Measurements from ENCODE around the gene C1QTNF9. TPM values are rescaled to one million over a fixed set of nuclear protein-coding genes. Genes with fewer than 3 reads are reported as not detected.

Gene C1QTNF9
- total and polyA plus RNA-seq, 2 of the 4 experiments (the other 2 are of a cell fraction), result 0.18 to 0.21 TPM

GRCh38 chr13:24292481-24292880, 16.9 kb upstream of the C1QTNF9 start:
- Histone ChIP-seq H2AK5ac (ENCODE audit: low read depth, low read length) (no peak overlapping the region), H3K23ac (ENCODE audit: low read depth, low read length) (no peak overlapping the region), H2BK5ac (ENCODE audit: low read depth, low read length, poor library complexity, severe bottlenecking) (no peak overlapping the region), H3K79me1 (ENCODE audit: low read depth in 1 of 2, low read length in 2 of 2) (peaks cover 0 to 4% of the 10 kb centered on the region in 2 experiments; a peak in 1 of 4 replicates), H4K5ac (ENCODE audit: low read depth, low read length) (no peak overlapping the region), H3K27ac (ENCODE audit: insufficient read depth, low read length) (no peak overlapping the region), H3K4me1 (ENCODE audit: control insufficient read depth, insufficient read depth, low read length) (peaks cover 2% of the 10 kb centered on the region), H3K14ac (replicated peaks; ENCODE audit: low read depth, low read length) (no peak overlapping the region), H3K9ac (ENCODE audit: low read depth, low read length) (no peak overlapping the region), H2AFZ (replicated peaks; ENCODE audit: low read length, poor library complexity) (no peak overlapping the region), H4K91ac (ENCODE audit: insufficient read depth, low read depth, low read length) (no peak overlapping the region), H3K18ac (ENCODE audit: low read depth, low read length) (no peak overlapping the region), H3K4me2 (ENCODE audit: low read depth, low read length) (no peak overlapping the region), H4K8ac (ENCODE audit: low read depth in 2 of 2, low read length in 2 of 2) (no peak overlapping the region), H3K4ac (ENCODE audit: low read depth, low read length) (no peak overlapping the region), H3K56ac (ENCODE audit: extremely low read depth, insufficient read depth, low read length) (no peak overlapping the region), H2BK15ac (ENCODE audit: low read depth, low read length) (no peak overlapping the region), H3K9me1 (ENCODE audit: insufficient read depth, low read length) (peaks cover 8% of the 10 kb centered on the region), H3K9me3 (ENCODE audit: control insufficient read depth, insufficient read depth, low read length) (no peaks in the 10 kb centered on the region), H2BK120ac (ENCODE audit: low read depth, low read length) (no peak overlapping the region), H2BK20ac (ENCODE audit: low read depth, low read length) (no peak overlapping the region), H3K4me3 (ENCODE audit: insufficient read depth, low read depth, low read length) (no peak overlapping the region), H3K27me3 (ENCODE audit: control insufficient read depth, insufficient read depth, low read length) (no peaks in the 10 kb centered on the region), H4K20me1 (ENCODE audit: insufficient read depth, low read length) (no peaks in the 10 kb centered on the region), H3K36me3 (ENCODE audit: control insufficient read depth, insufficient read depth, low read length) (peaks cover 45% of the 10 kb centered on the region), H2AK9ac (replicated peaks; ENCODE audit: low read depth, low read length, poor library complexity) (no peak overlapping the region)
- intact Hi-C loops (cut with micrococcal nuclease), result no loop called here
- CTCF ChIA-PET, result no interaction called here
- no TSS peak for BruUV-seq (replicated peaks)
- WGBS, 2 experiments (ENCODE audit: extremely low coverage in 2 of 2, insufficient read length in 1 of 2), result 87% methylated on average over 3 of the region's 6 CpGs; no CpG with 5 or more reads in 1 of the 2 experiments
- POLR2A ChIA-PET (ENCODE audit: unreplicated experiment), result no interaction called here
- no peak for DNase-seq
- dilution Hi-C loops (cut with HindIII; ENCODE audit: low sequenced_read_pairs, unreplicated experiment), result no loop called here
- TF ChIP-seq CEBPB (IDR thresholded peaks at IDR 0.05; ENCODE audit: low read depth, low read length) (no peak), CTCF (conservative IDR thresholded peaks at IDR 0.05; ENCODE audit: low read depth, low read length) (no peak), MAFK (IDR thresholded peaks at IDR 0.05; ENCODE audit: low read depth, low read length) (no peak), NFE2L2 (IDR thresholded peaks at IDR 0.05; ENCODE audit: low read depth, low read length) (no peak), RFX5 (IDR thresholded peaks at IDR 0.05; ENCODE audit: low read depth, low read length) (no peak), ELK1 (IDR thresholded peaks at IDR 0.05; ENCODE audit: borderline replicate concordance, low read depth, low read length) (no peak), POLR2A (IDR thresholded peaks at IDR 0.05; ENCODE audit: low read depth, low read length) (no peak)
- in situ Hi-C loops (cut with MboI; ENCODE audit: low sequenced_read_pairs), result no loop called here
- no peak for ATAC-seq (ENCODE audit: low read depth)

All from IMR-90 (cell line).